Measurements from ENCODE around the gene ALG1.
"Not testable (repeated sequence)": the region's sequence is repeated elsewhere in the genome, so short reads cannot be mapped to it uniquely, and the experiment has no call there.

ALG1 gene

GRCh38 chr16:5073771-5074170 is 2.1 kb downstream of the ALG1 start:
- DNase-seq (ENCODE audit: low spot score) = not testable (repeated sequence)

GRCh38 chr16:5075637-5076036 is 4.0 kb downstream of the ALG1 start:
- no peak for DNase-seq (ENCODE audit: low spot score)

- no peak for DNase-seq (ENCODE audit: low spot score)
Observed at GRCh38 chr16:5077304-5077703, 5.7 kb downstream of the ALG1 start.

- DNase-seq (ENCODE audit: low spot score) = no peak
Observed at GRCh38 chr16:5078626-5079025, 7.0 kb downstream of the ALG1 start.

GRCh38 chr16:5080461-5080860 is 8.8 kb downstream of the ALG1 start:
- not testable (repeated sequence) for DNase-seq (ENCODE audit: low spot score)

- not testable (repeated sequence) for DNase-seq (ENCODE audit: low spot score)
Observed at GRCh38 chr16:5080996-5081395, 9.4 kb downstream of the ALG1 start.

- DNase-seq (ENCODE audit: low spot score) = not testable (repeated sequence)
Observed at GRCh38 chr16:5083646-5084045, 12.0 kb downstream of the ALG1 start.

GRCh38 chr16:5084099-5084731 is 12.6 kb downstream of the ALG1 start:
- not testable (repeated sequence) for DNase-seq (ENCODE audit: low spot score)

GRCh38 chr16:5084802-5085201 is 13.2 kb downstream of the ALG1 start:
- peak; percentile 60 for DNase-seq (ENCODE audit: low spot score)

- DNase-seq (ENCODE audit: low spot score) = not testable (repeated sequence)
Observed at GRCh38 chr16:5085716-5086115, 14.1 kb downstream of the ALG1 start.

- DNase-seq (ENCODE audit: low spot score) = not testable (repeated sequence)
Observed at GRCh38 chr16:5088086-5088790, 16.6 kb downstream of the ALG1 start.

GRCh38 chr16:5088936-5089335 is 17.3 kb downstream of the ALG1 start:
- DNase-seq (ENCODE audit: low spot score) = not testable (repeated sequence)

- not testable (repeated sequence) for DNase-seq (ENCODE audit: low spot score)
Observed at GRCh38 chr16:5089911-5090555, 18.4 kb downstream of the ALG1 start.

GRCh38 chr16:5090592-5090991 is 18.9 kb downstream of the ALG1 start:
- DNase-seq (ENCODE audit: low spot score) = not testable (repeated sequence)

- not testable (repeated sequence) for DNase-seq (ENCODE audit: low spot score)
Observed at GRCh38 chr16:5093081-5093480, 21.4 kb downstream of the ALG1 start.

GRCh38 chr16:5093746-5094145 is 22.1 kb downstream of the ALG1 start:
- DNase-seq (ENCODE audit: low spot score) = not testable (repeated sequence)

- not testable (repeated sequence) for DNase-seq (ENCODE audit: low spot score)
Observed at GRCh38 chr16:5095145-5095830, 23.6 kb downstream of the ALG1 start.

- DNase-seq (ENCODE audit: low spot score) = not testable (repeated sequence)
Observed at GRCh38 chr16:5096437-5097060, 24.9 kb downstream of the ALG1 start.

- DNase-seq (ENCODE audit: low spot score) = peak; percentile 26
Observed at GRCh38 chr16:5097061-5097469, 25.4 kb downstream of the ALG1 start.

GRCh38 chr16:5097470-5098220 is 26.0 kb downstream of the ALG1 start, which contains the start of gene EEF2KMT:
TSS of gene EEF2KMT (minus strand) at chr16:5097795. CDS start at chr16:5097739, 56 bp downstream.
- peak; percentile 94 for DNase-seq (ENCODE audit: low spot score)

Measured in CD4-positive, alpha-beta T cell treated with Interleukin-2 at 100 ng/mL for 4 hours (primary cell).